Smooth muscle cell (in vitro differentiated cells): ENCODE results near the gene SLC28A2. TPM values are rescaled to one million over a fixed set of nuclear protein-coding genes. Genes with fewer than 3 reads are reported as not detected.

ENCODE experiments used
- DNase-seq: peaks from one replicate; lab custom pipeline; 2025; ENCODE audit not compliant: unreplicated experiment; lab: John Stamatoyannopoulos, UW
- H2AFZ ChIP-seq: fragments of 200-600 bp; sonication (generic); 2 replicates; pipeline ENCODE4 v1.6.0; 2016; ENCODE audit warnings: antibody characterized with exemption, low read depth, mild to moderate bottlenecking
- H3F3A ChIP-seq: fragments of 200-600 bp; sonication (generic); 2 replicates; pipeline ENCODE4 v1.6.0; 2017; ENCODE audit warnings: antibody characterized with exemption, low read depth
- H3K27ac ChIP-seq: fragments of 200-600 bp; sonication (generic); 2 replicates; pipeline ENCODE4 v1.5.1; 2016; ENCODE audit warnings: low read depth, mild to moderate bottlenecking
- H3K27me3 ChIP-seq: fragments of 200-600 bp; sonication (generic); 2 replicates; pipeline ENCODE4 v1.6.1; 2016; ENCODE audit warnings: low read depth, mild to moderate bottlenecking
- H3K36me3 ChIP-seq: fragments of 200-600 bp; sonication (generic); 2 replicates; pipeline ENCODE4 v1.5.1; 2016; ENCODE audit warnings: low read depth
- H3K4me1 ChIP-seq: fragments of 200-600 bp; sonication (generic); 2 replicates; pipeline ENCODE4 v1.5.1; 2016; ENCODE audit warnings: low read depth
- H3K4me2 ChIP-seq: fragments of 200-600 bp; sonication (generic); 2 replicates; pipeline ENCODE4 v1.6.0; 2016; ENCODE audit warnings: mild to moderate bottlenecking
- H3K4me3 ChIP-seq: fragments of 200-600 bp; sonication (generic); 2 replicates; pipeline ENCODE4 v1.5.1; 2016; ENCODE audit warnings: mild to moderate bottlenecking
- H3K79me2 ChIP-seq: fragments of 200-600 bp; sonication (generic); 2 replicates; pipeline ENCODE4 v1.6.0; 2016; ENCODE audit warnings: low read depth, mild to moderate bottlenecking
- H3K9ac ChIP-seq: fragments of 200-600 bp; sonication (generic); 2 replicates; pipeline ENCODE4 v1.6.0; 2016; ENCODE audit warnings: low read depth
- H3K9me3 ChIP-seq: fragments of 200-600 bp; sonication (generic); replicated peaks from 2 replicates; pipeline ENCODE4 v1.5.1; 2016; ENCODE audit warnings: low read depth
- H4K20me1 ChIP-seq: fragments of 200-600 bp; sonication (generic); 2 replicates; pipeline ENCODE4 v1.6.0; 2016; ENCODE audit warnings: low read depth
- CTCF ChIP-seq: fragments of 200-600 bp; sonication (generic); IDR thresholded peaks from 2 replicates; pipeline ENCODE4 v1.5.1; 2017; ENCODE audit warnings: borderline replicate concordance, mild to moderate bottlenecking, antibody characterized with exemption; ENCODE audit not compliant: insufficient read depth, poor library complexity, severe bottlenecking
- WGBS: methylation state at CpG from one replicate; pipeline ENCODE4 v1.1.7; 2016; ENCODE audit warnings: low lambda C conversion rate; 5-methylcytosine and 5-hydroxymethylcytosine counted together
- polyA plus RNA-seq: library from polyadenylated mRNA; unstranded; fragments of >200 nt; fragmentation: Nextera tagmentation; extraction: Ambion mirVana; gene quantifications from 2 replicates; pipeline ENCODE4 v1.2.1, GENCODE V29; 2016
- total RNA-seq: library from RNA; depleted of rRNA; stranded (reverse); fragments of >200 nt; gene quantifications from 2 replicates; pipeline ENCODE4 v1.2.3, GENCODE V29; 2014

SLC28A2 gene
- total and polyA plus RNA-seq, 2 experiments from 2014 or later = not detected

DNA sequence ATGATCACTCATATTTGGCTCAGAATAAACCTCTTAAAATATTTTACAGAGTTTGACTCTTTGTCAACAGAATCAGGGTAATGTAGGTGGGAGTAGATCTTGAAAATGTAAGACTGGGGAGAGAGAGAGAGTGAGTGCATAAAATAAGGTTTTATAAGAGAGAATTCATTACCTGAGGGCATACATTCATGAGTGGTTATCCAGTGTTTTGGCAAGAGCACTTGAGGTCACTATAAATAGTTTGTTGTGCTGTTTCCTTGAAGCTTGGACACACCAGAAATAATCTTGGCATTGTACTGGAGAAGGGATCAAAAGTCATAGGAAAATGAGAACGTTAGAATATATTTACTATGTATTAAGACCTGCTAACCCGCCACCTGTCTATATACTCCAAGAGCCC is 33.4 kb downstream of the SLC28A2 start:
- Histone ChIP-seq H2AFZ (no peak overlapping the region), H3F3A (no peaks in the 10 kb centered on the region), H3K79me2 (no peaks in the 10 kb centered on the region), H3K36me3 (no peaks in the 10 kb centered on the region), H4K20me1 (no peaks in the 10 kb centered on the region), H3K9ac (no peak overlapping the region), H3K9me3 (no peaks in the 10 kb centered on the region), H3K4me3 (no peak overlapping the region), H3K4me1 (no peaks in the 10 kb centered on the region), H3K27ac (no peak overlapping the region), H3K4me2 (no peak overlapping the region), H3K27me3 (no peaks in the 10 kb centered on the region)
- 82% methylated on average over 2 of the region's 2 CpGs for WGBS
- no peak for TF ChIP-seq CTCF
- DNase-seq = no peak

- no peak overlapping the region for H2AFZ ChIP-seq
- H3F3A ChIP-seq = no peaks in the 10 kb centered on the region
- no peaks in the 10 kb centered on the region for H3K79me2 ChIP-seq
- no peaks in the 10 kb centered on the region for H3K27me3 ChIP-seq
- TF ChIP-seq CTCF = no peak
- no peak overlapping the region for H3K27ac ChIP-seq
- no peak for DNase-seq
- no peak overlapping the region for H3K9ac ChIP-seq
- H3K36me3 ChIP-seq = no peaks in the 10 kb centered on the region
- no peaks in the 10 kb centered on the region for H3K9me3 ChIP-seq
- no peaks in the 10 kb centered on the region for H3K4me1 ChIP-seq
- no peak overlapping the region for H3K4me2 ChIP-seq
- 70% methylated on average over 2 of the region's 2 CpGs for WGBS
- H4K20me1 ChIP-seq = no peaks in the 10 kb centered on the region
- H3K4me3 ChIP-seq = no peak overlapping the region
Observed at GRCh38 chr15:45287390-45287956, 35.4 kb downstream of the SLC28A2 start.

DNA sequence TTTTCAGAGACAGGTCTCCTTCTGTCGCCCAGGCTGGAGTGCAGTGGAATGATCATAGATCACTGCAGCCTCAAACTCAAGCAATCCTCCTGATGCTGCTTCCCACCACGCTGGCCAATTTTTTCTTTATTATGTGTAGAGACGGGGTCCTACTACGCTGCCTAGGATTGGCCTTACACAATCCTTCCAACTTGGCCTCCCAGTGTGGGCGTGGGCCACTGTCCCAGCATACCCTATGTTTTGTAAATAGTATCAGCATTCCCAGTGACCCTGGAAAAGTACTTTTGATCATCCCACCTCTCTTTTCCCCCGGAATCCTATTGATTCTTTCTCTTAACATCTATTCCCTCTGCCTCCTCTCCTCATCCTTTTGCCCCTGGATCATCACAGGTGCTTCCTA is 36.9 kb downstream of the SLC28A2 start:
- H3K79me2 ChIP-seq = no peaks in the 10 kb centered on the region
- DNase-seq = no peak
- no peak overlapping the region for H3K27ac ChIP-seq
- TF ChIP-seq CTCF = no peak
- no peaks in the 10 kb centered on the region for H3K9me3 ChIP-seq
- H2AFZ ChIP-seq = no peak overlapping the region
- H3F3A ChIP-seq = no peaks in the 10 kb centered on the region
- H3K27me3 ChIP-seq = no peaks in the 10 kb centered on the region
- no peak overlapping the region for H3K4me2 ChIP-seq
- no peaks in the 10 kb centered on the region for H4K20me1 ChIP-seq
- H3K36me3 ChIP-seq = no peaks in the 10 kb centered on the region
- WGBS = 81% methylated on average over 6 of the region's 6 CpGs
- no peaks in the 10 kb centered on the region for H3K4me1 ChIP-seq
- no peak overlapping the region for H3K4me3 ChIP-seq
- H3K9ac ChIP-seq = no peak overlapping the region
